Retina (tissue), 1 donor: ENCODE results near the gene FBXO7.
A peak's percentile ranks its signal among the peaks of the same experiment; 100 is the strongest.
"Not testable (repeated sequence)": the region's sequence is repeated elsewhere in the genome, so short reads cannot be mapped to it uniquely, and the experiment has no call there.

ENCODE experiments used
- DNase-seq: peaks from one replicate; pipeline ENCODE4 v3.0.0-alpha.2; 2016

Gene FBXO7

DNA sequence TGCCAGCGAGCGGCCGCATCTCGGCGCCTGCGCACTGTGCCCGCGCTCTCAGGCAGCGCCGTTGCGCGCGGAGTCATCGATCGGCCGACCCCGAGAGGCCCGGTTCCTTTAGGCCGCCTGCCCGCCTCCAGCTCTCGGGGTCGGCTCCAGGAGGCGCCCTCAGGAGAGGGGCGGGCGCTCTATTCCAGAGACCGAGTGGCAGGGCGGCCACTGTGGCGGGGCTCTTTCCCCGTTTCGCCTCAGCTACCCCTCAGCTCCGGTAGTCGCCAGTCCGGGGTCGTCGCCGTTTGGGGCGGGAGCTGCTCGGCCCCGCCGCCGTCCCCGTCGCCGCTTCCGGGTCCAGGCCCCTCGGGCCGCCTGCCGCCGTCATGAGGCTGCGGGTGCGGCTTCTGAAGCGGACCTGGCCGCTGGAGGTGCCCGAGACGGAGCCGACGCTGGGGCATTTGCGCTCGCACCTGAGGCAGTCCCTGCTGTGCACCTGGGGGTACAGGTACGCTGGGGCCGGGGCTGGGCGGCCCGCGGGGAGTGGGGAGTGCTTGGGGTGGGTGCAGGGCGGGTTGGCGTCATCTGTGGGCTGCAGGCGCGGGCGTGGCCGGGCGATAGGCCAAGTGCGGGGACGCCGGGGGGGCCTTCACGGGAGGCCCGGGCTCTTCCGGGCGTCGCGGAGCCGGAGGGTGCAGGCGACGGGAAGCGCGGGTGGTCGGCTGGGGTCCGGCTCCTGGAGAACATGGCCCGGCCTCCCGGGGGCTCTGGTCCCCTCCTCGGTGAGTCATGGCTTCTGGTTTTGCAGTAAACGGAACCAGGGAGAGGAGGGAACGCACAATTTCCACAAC lies at the start of gene FBXO7:
FBXO7 (plus strand) TSS at position 177 of the 833 bp plus-strand sequence; CDS start at position 369, 192 bp downstream.
- peak; percentile 98 for DNase-seq

DNA sequence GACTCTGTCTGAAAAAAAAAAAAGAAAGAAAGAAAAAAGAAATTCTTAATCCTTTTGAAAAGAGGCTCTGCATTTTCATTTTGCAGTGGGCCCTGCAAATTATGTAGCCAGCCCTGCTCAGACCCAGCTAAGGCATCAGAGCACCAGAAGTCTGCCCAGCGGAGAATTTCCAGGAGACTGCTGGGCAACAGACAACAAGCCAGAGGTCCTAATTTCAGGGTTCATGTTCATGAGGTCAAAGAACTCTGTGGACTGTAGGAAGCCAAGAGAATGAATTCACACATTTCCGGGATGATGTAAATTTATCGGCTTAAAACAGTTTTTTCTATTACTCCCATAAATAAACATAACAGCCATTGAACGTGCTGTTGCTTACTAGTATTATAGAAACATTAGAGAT lies 47.7 kb upstream of the FBXO7 start:
- DNase-seq, result no peak

- no peak for DNase-seq
Observed at GRCh38 chr22:32430352-32430751, 44.3 kb upstream of the FBXO7 start.

- no peak for DNase-seq
Observed at GRCh38 chr22:32444068-32444467, 30.5 kb upstream of the FBXO7 start.

GRCh38 chr22:32446321-32446720 lies 28.3 kb upstream of the FBXO7 start:
- DNase-seq, result no peak

DNA sequence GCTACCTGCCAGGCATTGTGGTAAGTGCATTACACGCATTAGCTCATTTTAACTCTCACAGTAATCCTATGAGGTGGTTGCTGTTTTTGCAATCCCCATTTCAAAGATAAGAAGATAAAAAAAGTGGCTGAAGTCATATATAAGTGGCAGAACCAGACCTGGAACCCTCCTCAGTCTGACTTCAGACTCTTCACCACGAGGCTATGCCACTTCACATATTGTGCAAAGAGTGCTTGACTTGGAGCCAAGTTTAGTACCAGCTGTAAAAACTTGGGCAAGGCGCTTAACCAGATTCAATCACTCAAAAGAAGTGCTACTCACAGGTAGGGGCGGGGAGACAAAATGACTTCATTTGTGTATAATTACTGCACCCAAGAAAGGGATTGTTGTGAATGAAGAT lies 25.6 kb upstream of the FBXO7 start:
- no peak for DNase-seq

DNA sequence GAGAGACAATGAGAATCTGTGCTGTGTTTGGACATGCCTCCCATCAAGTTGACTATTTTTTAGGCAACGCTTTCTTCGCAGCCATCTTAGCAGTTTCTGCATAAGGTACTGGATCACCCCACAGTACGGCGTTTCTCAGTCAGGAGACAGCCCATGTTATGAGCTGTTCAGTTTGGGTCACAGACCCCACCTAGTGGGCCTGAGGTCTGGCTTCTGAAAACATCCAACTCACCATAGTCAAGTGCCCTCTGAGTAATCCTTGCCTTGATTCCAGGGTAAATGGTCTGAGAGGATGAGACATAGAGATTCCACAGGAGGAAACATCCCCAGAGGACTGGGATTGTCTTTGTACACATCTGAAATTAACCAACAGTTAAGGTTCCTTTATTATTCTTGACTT lies 17.6 kb upstream of the FBXO7 start:
- DNase-seq, result no peak

DNA sequence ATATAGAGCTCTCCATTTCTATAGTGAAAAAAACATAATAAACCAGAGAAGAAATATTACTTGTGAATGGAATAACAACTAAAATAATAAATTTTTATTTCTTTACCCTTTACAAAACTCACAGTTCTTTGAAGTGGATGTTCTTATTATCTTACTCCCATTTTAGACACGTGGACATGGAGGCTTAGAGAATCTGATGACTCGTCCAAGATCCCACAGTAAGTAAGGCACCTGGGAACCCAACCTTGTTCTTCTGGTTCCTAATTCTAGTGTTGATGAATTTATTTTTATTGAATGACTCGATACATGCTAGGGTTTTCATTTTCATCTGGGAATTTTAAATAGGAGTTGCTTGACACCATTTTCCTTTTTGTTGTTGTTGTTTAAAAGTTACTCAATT lies 12.2 kb upstream of the FBXO7 start:
- DNase-seq, result no peak

- no peak for DNase-seq
Observed at GRCh38 chr22:32465661-32466060, 8.9 kb upstream of the FBXO7 start.

- no peak for DNase-seq
Observed at GRCh38 chr22:32466496-32466895, 8.1 kb upstream of the FBXO7 start.

DNA sequence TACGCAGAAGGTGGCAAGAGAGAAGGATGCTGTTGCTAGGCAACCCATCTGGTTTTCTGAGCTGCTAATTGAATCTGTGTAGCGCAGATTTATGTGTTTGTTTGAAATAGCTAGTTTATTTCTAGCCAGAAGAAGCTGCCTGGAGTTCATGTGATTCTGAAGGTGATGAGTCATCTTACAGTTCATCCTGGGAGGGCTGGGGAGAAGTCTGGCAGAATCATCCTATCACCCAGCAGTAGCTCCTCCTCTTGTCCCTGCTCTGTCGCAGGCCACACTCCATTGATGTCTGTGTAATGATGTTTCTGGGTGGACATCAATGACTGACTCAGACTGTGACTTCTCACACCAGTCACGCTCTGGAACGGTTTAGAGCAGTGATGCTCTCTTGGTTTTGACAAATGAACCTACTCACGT lies 4.8 kb upstream of the FBXO7 start:
- DNase-seq, result peak; percentile 12

- peak; percentile 58 for DNase-seq
Observed at GRCh38 chr22:32473388-32473952, 1.1 kb upstream of the FBXO7 start.

DNA sequence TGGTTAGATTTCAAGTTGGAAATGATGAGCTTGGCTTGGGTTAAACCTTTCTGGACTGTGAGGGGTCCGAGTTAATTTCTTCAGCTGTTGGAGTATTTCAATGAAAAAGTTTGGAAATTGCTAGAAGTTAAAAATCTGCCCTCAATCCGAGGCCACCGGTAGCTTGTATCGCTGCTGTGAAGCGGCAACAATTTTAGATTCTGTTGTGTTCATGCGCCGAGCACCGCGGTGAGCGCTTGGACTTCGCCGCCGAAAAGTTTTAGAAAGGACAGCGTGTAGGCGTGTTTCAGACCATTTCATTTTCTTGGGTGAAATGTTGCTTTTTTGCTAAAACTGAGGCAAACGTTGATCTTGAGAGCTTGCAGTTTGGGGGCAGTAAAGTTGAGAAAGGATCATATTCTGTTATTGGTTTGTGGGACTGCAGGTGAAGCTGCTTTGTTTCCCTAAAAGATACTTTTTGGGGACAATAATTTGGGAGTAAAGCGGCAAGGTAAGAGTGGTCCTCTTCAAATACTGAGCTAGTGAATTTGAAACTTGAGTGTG lies 928 bp downstream of the FBXO7 start:
- DNase-seq, result no peak

GRCh38 chr22:32476281-32477195 lies 1.9 kb downstream of the FBXO7 start:
- DNase-seq, result no peak

DNA sequence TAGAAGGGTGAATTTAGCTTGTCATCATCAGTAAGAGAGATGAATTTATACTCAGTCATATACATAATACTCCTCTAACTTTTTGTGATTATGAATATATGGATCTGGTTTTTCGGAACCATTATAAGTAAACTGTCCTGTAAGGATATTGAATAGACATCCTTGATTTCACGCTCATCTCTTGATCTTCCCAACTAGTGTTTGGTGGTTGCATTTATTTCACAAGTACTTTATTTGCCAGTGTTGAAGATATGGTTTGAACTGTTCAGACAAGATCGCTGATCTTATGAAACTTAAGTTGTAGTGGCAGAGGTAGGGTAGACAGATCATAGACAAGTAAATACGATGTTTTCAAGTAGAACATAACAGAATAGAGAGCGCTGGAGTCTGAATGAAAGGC lies 3.0 kb downstream of the FBXO7 start:
- no peak for DNase-seq

DNA sequence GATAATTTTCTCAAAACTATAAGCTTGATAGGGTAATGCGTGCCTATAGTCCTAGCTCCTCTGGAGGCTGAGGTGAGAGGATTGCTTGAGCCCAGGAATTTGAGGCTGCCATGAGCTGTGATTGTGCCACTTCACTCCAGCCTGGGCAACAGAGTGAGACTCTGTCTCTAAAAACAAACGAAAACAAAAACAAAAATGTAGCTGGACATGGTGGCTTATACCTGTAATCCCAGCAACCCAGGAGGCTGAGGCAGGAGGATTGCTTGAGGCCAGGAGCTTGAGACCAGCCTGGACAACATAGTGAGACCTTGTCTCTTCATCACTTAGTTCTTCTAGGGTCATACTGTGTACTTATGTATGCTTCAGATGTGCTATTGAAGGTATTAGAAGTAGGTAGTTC lies 3.9 kb downstream of the FBXO7 start:
- not testable (repeated sequence) for DNase-seq

DNA sequence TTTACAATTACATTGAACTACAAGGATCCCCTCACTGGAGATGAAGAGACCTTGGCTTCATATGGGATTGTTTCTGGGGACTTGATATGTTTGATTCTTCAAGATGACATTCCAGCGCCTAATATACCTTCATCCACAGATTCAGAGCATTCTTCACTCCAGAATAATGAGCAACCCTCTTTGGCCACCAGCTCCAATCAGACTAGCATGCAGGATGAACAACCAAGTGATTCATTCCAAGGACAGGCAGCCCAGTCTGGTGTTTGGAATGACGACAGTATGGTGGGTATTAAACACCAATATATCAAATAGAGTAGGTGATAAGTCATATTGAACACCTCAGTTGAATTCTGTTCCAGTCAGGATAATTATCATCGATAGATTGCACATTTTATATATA lies 4.4 kb downstream of the FBXO7 start:
- DNase-seq, result no peak

- DNase-seq, result no peak
Observed at GRCh38 chr22:32480238-32480637, 5.6 kb downstream of the FBXO7 start.

DNA sequence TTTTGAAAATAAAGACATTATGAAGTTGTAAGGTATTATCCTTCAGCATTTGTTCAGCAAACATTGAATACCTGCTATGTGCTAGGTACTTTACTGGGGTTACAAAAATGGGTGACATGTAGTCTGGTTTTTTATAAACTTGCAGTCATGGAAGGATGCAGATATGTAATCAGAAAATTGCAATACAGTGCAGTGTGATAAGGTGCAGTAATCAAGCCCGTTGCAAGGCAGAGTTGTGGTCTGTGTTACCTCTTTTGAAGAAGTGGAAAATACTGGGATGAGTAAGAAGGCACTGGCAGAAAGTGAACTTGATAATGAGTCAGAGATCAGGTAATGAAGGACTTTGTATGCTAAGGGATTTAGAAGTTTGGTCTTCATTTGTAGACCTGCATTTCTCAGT lies 8.1 kb downstream of the FBXO7 start:
- no peak for DNase-seq

- DNase-seq, result no peak
Observed at GRCh38 chr22:32486656-32487390, 12.2 kb downstream of the FBXO7 start.

DNA sequence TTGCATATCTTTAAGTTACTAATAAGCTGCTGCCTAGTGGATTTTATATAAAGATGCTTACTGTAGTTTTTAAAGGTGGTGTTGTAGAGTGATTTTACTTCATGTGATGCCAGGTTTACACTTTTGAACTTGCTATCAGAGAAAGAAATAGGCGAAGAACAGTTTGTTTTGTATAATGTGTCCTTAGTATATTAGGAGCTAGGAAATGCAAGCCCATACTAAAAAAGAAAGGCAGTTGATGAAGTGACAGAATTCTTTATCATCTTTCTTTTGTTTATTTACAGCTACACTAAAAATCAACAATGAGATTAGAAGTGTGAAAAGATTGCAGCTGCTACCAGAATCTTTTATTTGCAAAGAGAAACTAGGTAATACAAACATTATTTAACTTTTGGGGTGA lies 12.8 kb downstream of the FBXO7 start:
- no peak for DNase-seq

DNA sequence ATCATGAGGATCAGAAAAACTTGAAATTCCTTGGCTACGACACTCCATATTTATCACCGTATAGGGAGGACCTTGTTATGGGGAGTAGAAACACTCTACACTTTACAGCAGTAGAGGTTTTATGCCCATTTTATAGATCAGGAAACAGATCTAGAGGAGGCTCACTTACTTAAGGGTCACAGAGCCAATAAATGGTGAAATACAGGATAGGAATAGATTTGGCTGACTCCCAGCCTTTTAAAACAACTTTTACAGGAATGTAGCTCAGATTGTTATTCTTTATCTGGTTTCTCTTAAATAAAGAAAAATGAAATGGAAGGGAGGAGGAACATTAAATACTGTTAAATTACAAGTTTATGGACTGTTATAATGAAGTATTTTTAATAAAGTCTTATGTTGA lies 14.8 kb downstream of the FBXO7 start:
- DNase-seq, result no peak

GRCh38 chr22:32490279-32490678 lies 15.7 kb downstream of the FBXO7 start:
- no peak for DNase-seq
